GM23338 (cell line): ENCODE measurements around the gene CLEC2D. TPM values are rescaled to one million over a fixed set of nuclear protein-coding genes. Genes with fewer than 3 reads are reported as not detected.

ENCODE experiments used
- ATAC-seq: fragments of 200-7000 bp; cut with Tn5 transposase; 3 replicates; pipeline ENCODE4 v1.9.1; 2020
- DNase-seq: peaks from one replicate; pipeline ENCODE4 v3.0.0-alpha.2; 2015; ENCODE audit warnings: low spot score
- H2AFZ ChIP-seq: fragments of 200-600 bp; sonication (generic); 2 replicates; pipeline ENCODE4 v1.8.0; 2016; ENCODE audit warnings: antibody characterized with exemption, mild to moderate bottlenecking, moderate library complexity
- H3F3A ChIP-seq: fragments of 200-600 bp; sonication (generic); replicated peaks from 2 replicates; pipeline ENCODE4 v1.8.0; 2017; ENCODE audit warnings: antibody characterized with exemption, mixed run types, low read depth
- H3K27ac ChIP-seq: fragments of 200-600 bp; sonication (generic); 2 replicates; pipeline ENCODE4 v1.6.1; 2016; ENCODE audit warnings: low read depth
- H3K27me3 ChIP-seq: fragments of 200-600 bp; sonication (generic); 2 replicates; pipeline ENCODE4 v1.8.0; 2016; ENCODE audit warnings: mild to moderate bottlenecking, mixed run types, moderate library complexity; ENCODE audit not compliant: insufficient read depth
- H3K36me3 ChIP-seq: fragments of 200-600 bp; sonication (generic); 2 replicates; pipeline ENCODE4 v1.8.0; 2016; ENCODE audit warnings: mild to moderate bottlenecking; ENCODE audit not compliant: insufficient read depth
- H3K4me1 ChIP-seq: fragments of 200-600 bp; sonication (generic); 2 replicates; pipeline ENCODE4 v1.8.0; 2016; ENCODE audit warnings: mild to moderate bottlenecking, moderate library complexity; ENCODE audit not compliant: insufficient read depth
- H3K4me2 ChIP-seq: fragments of 200-600 bp; sonication (generic); 2 replicates; pipeline ENCODE4 v1.7.1; 2017; ENCODE audit warnings: mixed run types
- H3K4me3 ChIP-seq: fragments of 200-600 bp; sonication (generic); 2 replicates; pipeline ENCODE4 v1.6.1; 2016; ENCODE audit warnings: mixed run types
- H3K79me2 ChIP-seq: fragments of 200-600 bp; sonication (generic); replicated peaks from 2 replicates; pipeline ENCODE4 v1.8.0; 2017; ENCODE audit warnings: mild to moderate bottlenecking; ENCODE audit not compliant: insufficient read depth
- H3K9me2 ChIP-seq: fragments of 200-600 bp; sonication (generic); 2 replicates; pipeline ENCODE4 v1.8.0; 2017; ENCODE audit not compliant: insufficient read depth
- H4K20me1 ChIP-seq: fragments of 200-600 bp; sonication (generic); replicated peaks from 2 replicates; pipeline ENCODE4 v1.8.0; 2017; ENCODE audit warnings: mild to moderate bottlenecking; ENCODE audit not compliant: insufficient read depth
- H3K27ac Mint-ChIP-seq: 2 replicates; pipeline ENCODE4 v1.8.0; 2020; ENCODE audit warnings: inconsistent platforms, mild to moderate bottlenecking, moderate library complexity, mixed read lengths
- H3K27me3 Mint-ChIP-seq: 3 replicates; pipeline ENCODE4 v1.8.0; 2022; ENCODE audit warnings: low read depth, mild to moderate bottlenecking, moderate library complexity, mixed read lengths, inconsistent platforms; ENCODE audit not compliant: insufficient read depth, poor library complexity
- H3K36me3 Mint-ChIP-seq: 3 replicates; pipeline ENCODE4 v1.8.0; 2021; ENCODE audit warnings: low read depth, mild to moderate bottlenecking, inconsistent platforms, moderate library complexity, mixed read lengths
- H3K4me1 Mint-ChIP-seq: 3 replicates; pipeline ENCODE4 v1.8.0; 2020; ENCODE audit warnings: mild to moderate bottlenecking, inconsistent platforms, mixed read lengths
- H3K4me3 Mint-ChIP-seq: 3 replicates; pipeline ENCODE4 v1.8.0; 2021; ENCODE audit warnings: moderate library complexity, mild to moderate bottlenecking, inconsistent platforms, mixed read lengths
- H3K9me3 Mint-ChIP-seq: 3 replicates; pipeline ENCODE4 v1.8.0; 2020; ENCODE audit warnings: moderate library complexity, mild to moderate bottlenecking, inconsistent platforms, mixed read lengths
- CREB1 ChIP-seq: fragments of 250-450 bp; sonication (Bioruptor Pico); IDR thresholded peaks from 2 replicates; pipeline ENCODE4 v1.5.0; 2020; ENCODE audit warnings: low read depth, mild to moderate bottlenecking, moderate library complexity
- EZH2phosphoT487 ChIP-seq: fragments of 200-600 bp; sonication (generic); IDR thresholded peaks from one replicate; pipeline ENCODE4 v1.8.1; 2018; ENCODE audit warnings: antibody characterized with exemption; ENCODE audit not compliant: unreplicated experiment
- JUNB ChIP-seq: IDR thresholded peaks from one replicate; pipeline ENCODE4 v1.6.1; 2016; ENCODE audit warnings: antibody characterized with exemption; ENCODE audit not compliant: unreplicated experiment
- NANOG ChIP-seq: IDR thresholded peaks from 2 replicates; pipeline ENCODE4 v1.6.1; 2016; ENCODE audit warnings: antibody characterized with exemption, borderline replicate concordance
- STAT1 ChIP-seq: IDR thresholded peaks from one replicate; pipeline ENCODE4 v1.6.1; 2016; ENCODE audit warnings: antibody characterized with exemption; ENCODE audit not compliant: unreplicated experiment
- polyA plus RNA-seq: library from polyadenylated mRNA; unstranded; fragments of >200 nt; fragmentation: Nextera tagmentation; extraction: Ambion mirVana; gene quantifications from 2 replicates; pipeline ENCODE4 v1.2.1, GENCODE V29; 2016
- total RNA-seq: library from RNA; depleted of rRNA; stranded (reverse); fragments of >200 nt; shearing (Covaris generic); gene quantifications from 2 replicates; pipeline ENCODE4 v1.2.3, GENCODE V29; 2014
- TF ChIP-seq, protein P1 (sequence below): IDR thresholded peaks from 2 replicates; pipeline ENCODE4 v1.6.1; 2016; ENCODE audit warnings: antibody characterized with exemption
- TF ChIP-seq, protein P2 (sequence below): IDR thresholded peaks from one replicate; pipeline ENCODE4 v1.6.1; 2018; ENCODE audit warnings: antibody characterized with exemption; ENCODE audit not compliant: unreplicated experiment
- TF ChIP-seq, protein P3 (sequence below): fragments of 250-450 bp; sonication (Bioruptor Pico); IDR thresholded peaks from 2 replicates; pipeline ENCODE4 v1.5.0; 2020; ENCODE audit warnings: mild to moderate bottlenecking, moderate library complexity

The CLEC2D gene
- total and polyA plus RNA-seq, 2 experiments from 2014 or later: 6.9 to 7.1 TPM

DNA sequence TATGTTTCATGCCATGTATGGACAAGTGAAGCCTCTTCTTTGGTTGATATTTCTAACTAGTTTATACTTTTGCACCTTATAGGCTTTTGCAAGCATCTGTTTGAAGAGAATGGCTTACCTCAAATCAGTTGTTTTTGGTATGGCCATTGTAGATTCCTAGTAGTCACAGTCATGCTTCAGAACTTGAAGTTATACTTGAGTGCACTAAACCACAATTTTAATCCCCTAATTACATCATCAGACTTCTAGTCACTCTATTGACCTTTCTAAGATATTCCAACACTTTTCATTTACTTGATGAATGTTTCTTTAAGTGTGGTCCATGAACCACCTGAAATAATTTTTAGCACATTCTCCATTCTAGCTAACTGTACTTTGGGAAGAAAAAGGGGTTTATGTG lies 43.2 kb upstream of the CLEC2D start:
- ATAC-seq: no peak
- no peak for TF ChIP-seq CREB1
- no peak for TF ChIP-seq EZH2phosphoT487
- TF ChIP-seq, protein P1, sequence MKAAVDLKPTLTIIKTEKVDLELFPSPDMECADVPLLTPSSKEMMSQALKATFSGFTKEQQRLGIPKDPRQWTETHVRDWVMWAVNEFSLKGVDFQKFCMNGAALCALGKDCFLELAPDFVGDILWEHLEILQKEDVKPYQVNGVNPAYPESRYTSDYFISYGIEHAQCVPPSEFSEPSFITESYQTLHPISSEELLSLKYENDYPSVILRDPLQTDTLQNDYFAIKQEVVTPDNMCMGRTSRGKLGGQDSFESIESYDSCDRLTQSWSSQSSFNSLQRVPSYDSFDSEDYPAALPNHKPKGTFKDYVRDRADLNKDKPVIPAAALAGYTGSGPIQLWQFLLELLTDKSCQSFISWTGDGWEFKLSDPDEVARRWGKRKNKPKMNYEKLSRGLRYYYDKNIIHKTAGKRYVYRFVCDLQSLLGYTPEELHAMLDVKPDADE: no peak
- TF ChIP-seq, protein P2, sequence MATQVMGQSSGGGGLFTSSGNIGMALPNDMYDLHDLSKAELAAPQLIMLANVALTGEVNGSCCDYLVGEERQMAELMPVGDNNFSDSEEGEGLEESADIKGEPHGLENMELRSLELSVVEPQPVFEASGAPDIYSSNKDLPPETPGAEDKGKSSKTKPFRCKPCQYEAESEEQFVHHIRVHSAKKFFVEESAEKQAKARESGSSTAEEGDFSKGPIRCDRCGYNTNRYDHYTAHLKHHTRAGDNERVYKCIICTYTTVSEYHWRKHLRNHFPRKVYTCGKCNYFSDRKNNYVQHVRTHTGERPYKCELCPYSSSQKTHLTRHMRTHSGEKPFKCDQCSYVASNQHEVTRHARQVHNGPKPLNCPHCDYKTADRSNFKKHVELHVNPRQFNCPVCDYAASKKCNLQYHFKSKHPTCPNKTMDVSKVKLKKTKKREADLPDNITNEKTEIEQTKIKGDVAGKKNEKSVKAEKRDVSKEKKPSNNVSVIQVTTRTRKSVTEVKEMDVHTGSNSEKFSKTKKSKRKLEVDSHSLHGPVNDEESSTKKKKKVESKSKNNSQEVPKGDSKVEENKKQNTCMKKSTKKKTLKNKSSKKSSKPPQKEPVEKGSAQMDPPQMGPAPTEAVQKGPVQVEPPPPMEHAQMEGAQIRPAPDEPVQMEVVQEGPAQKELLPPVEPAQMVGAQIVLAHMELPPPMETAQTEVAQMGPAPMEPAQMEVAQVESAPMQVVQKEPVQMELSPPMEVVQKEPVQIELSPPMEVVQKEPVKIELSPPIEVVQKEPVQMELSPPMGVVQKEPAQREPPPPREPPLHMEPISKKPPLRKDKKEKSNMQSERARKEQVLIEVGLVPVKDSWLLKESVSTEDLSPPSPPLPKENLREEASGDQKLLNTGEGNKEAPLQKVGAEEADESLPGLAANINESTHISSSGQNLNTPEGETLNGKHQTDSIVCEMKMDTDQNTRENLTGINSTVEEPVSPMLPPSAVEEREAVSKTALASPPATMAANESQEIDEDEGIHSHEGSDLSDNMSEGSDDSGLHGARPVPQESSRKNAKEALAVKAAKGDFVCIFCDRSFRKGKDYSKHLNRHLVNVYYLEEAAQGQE: no peak
- TF ChIP-seq NANOG: no peak
- TF ChIP-seq, protein P3, sequence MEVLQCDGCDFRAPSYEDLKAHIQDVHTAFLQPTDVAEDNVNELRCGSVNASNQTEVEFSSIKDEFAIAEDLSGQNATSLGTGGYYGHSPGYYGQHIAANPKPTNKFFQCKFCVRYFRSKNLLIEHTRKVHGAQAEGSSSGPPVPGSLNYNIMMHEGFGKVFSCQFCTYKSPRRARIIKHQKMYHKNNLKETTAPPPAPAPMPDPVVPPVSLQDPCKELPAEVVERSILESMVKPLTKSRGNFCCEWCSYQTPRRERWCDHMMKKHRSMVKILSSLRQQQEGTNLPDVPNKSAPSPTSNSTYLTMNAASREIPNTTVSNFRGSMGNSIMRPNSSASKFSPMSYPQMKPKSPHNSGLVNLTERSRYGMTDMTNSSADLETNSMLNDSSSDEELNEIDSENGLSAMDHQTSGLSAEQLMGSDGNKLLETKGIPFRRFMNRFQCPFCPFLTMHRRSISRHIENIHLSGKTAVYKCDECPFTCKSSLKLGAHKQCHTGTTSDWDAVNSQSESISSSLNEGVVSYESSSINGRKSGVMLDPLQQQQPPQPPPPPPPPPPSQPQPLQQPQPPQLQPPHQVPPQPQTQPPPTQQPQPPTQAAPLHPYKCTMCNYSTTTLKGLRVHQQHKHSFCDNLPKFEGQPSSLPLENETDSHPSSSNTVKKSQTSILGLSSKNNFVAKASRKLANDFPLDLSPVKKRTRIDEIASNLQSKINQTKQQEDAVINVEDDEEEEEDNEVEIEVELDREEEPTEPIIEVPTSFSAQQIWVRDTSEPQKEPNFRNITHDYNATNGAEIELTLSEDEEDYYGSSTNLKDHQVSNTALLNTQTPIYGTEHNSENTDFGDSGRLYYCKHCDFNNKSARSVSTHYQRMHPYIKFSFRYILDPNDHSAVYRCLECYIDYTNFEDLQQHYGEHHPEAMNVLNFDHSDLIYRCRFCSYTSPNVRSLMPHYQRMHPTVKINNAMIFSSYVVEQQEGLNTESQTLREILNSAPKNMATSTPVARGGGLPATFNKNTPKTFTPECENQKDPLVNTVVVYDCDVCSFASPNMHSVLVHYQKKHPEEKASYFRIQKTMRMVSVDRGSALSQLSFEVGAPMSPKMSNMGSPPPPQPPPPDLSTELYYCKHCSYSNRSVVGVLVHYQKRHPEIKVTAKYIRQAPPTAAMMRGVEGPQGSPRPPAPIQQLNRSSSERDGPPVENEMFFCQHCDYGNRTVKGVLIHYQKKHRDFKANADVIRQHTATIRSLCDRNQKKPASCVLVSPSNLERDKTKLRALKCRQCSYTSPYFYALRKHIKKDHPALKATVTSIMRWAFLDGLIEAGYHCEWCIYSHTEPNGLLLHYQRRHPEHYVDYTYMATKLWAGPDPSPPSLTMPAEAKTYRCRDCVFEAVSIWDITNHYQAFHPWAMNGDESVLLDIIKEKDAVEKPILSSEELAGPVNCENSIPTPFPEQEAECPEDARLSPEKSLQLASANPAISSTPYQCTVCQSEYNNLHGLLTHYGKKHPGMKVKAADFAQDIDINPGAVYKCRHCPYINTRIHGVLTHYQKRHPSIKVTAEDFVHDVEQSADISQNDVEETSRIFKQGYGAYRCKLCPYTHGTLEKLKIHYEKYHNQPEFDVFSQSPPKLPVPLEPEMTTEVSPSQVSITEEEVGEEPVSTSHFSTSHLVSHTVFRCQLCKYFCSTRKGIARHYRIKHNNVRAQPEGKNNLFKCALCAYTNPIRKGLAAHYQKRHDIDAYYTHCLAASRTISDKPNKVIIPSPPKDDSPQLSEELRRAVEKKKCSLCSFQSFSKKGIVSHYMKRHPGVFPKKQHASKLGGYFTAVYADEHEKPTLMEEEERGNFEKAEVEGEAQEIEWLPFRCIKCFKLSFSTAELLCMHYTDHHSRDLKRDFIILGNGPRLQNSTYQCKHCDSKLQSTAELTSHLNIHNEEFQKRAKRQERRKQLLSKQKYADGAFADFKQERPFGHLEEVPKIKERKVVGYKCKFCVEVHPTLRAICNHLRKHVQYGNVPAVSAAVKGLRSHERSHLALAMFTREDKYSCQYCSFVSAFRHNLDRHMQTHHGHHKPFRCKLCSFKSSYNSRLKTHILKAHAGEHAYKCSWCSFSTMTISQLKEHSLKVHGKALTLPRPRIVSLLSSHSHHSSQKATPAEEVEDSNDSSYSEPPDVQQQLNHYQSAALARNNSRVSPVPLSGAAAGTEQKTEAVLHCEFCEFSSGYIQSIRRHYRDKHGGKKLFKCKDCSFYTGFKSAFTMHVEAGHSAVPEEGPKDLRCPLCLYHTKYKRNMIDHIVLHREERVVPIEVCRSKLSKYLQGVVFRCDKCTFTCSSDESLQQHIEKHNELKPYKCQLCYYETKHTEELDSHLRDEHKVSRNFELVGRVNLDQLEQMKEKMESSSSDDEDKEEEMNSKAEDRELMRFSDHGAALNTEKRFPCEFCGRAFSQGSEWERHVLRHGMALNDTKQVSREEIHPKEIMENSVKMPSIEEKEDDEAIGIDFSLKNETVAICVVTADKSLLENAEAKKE: no peak
- TF ChIP-seq JUNB: no peak
- TF ChIP-seq STAT1: no peak
- H3K4me1 ChIP-seq: no peaks in the 10 kb centered on the region
- no peaks in the 10 kb centered on the region for H3F3A ChIP-seq
- no peak overlapping the region for H3K4me2 ChIP-seq
- H3K27ac Mint-ChIP-seq: no peak overlapping the region
- H3K9me3 Mint-ChIP-seq: peaks cover 9% of the 10 kb centered on the region; the same call in 2 of the 3 replicates
- H3K27ac ChIP-seq: no peak overlapping the region
- H3K4me1 Mint-ChIP-seq: no peaks in the 10 kb centered on the region
- DNase-seq: no peak
- no peaks in the 10 kb centered on the region for H3K27me3 ChIP-seq
- H3K36me3 ChIP-seq: no peaks in the 10 kb centered on the region
- H3K9me2 ChIP-seq: no peaks in the 10 kb centered on the region
- H4K20me1 ChIP-seq: no peaks in the 10 kb centered on the region
- H3K36me3 Mint-ChIP-seq: peaks cover 9% of the 10 kb centered on the region; the same call in 2 of the 3 replicates
- H3K4me3 ChIP-seq: no peak overlapping the region
- H3K27me3 Mint-ChIP-seq: peaks cover 1% of the 10 kb centered on the region
- no peak overlapping the region for H3K4me3 Mint-ChIP-seq
- H2AFZ ChIP-seq: no peak overlapping the region
- H3K79me2 ChIP-seq: no peaks in the 10 kb centered on the region
